Measurements from ENCODE around the gene C3orf70.
"Not testable (repeated sequence)": the region's sequence is repeated elsewhere in the genome, so short reads cannot be mapped to it uniquely, and the experiment has no call there.

The C3orf70 gene

DNA sequence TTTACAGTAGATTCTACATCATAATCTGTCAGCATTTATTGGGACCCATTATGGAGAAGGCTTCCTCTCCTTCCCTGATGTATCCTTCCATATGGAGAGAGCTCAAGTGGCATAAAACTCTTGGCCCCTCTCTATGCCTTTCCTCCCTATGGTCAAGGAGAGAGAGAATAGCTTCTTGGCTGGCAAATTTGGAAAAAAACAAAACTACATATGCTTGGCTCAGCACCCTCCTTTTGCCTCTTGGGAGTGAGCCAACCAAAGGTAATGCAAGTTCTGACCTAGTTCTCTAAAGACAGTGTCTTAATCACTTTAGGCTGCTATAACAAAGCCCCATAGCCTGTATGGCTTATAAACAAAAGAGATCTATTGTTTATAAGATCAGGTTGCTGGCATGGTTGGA is 37.5 kb downstream of the C3orf70 start:
- Histone ChIP-seq H3K36me3 (ENCODE audit: control insufficient read depth, insufficient read depth, low read length) (no peaks in the 10 kb centered on the region), H3K27me3 (ENCODE audit: control insufficient read depth, insufficient read depth, low read length) (no peaks in the 10 kb centered on the region; the same call in 1 of the 2 replicates), H3K9me3 (ENCODE audit: control insufficient read depth, insufficient read depth, low read depth, low read length) (peaks cover 9% of the 10 kb centered on the region), H3K9ac (ENCODE audit: low read length) (no peak overlapping the region), H3K4me1 (ENCODE audit: control insufficient read depth, insufficient read depth, low read length) (no peaks in the 10 kb centered on the region), H3K27ac (ENCODE audit: low read depth, low read length) (no peak overlapping the region), H3K4me3 (ENCODE audit: low read depth, low read length) (no peak overlapping the region)

- H3K27ac ChIP-seq (ENCODE audit: low read depth, low read length) = no peak overlapping the region
- H3K9ac ChIP-seq (ENCODE audit: low read length) = no peak overlapping the region
- H3K4me3 ChIP-seq (ENCODE audit: low read depth, low read length) = no peak overlapping the region
- no peaks in the 10 kb centered on the region for H3K36me3 ChIP-seq (ENCODE audit: control insufficient read depth, insufficient read depth, low read length)
- H3K9me3 ChIP-seq (ENCODE audit: control insufficient read depth, insufficient read depth, low read depth, low read length) = peaks cover 12% of the 10 kb centered on the region
- no peaks in the 10 kb centered on the region for H3K4me1 ChIP-seq (ENCODE audit: control insufficient read depth, insufficient read depth, low read length)
- H3K27me3 ChIP-seq (ENCODE audit: control insufficient read depth, insufficient read depth, low read length) = no peaks in the 10 kb centered on the region; the same call in 1 of the 2 replicates
Measured at GRCh38 chr3:185114756-185115155, 38.1 kb downstream of the C3orf70 start.

DNA sequence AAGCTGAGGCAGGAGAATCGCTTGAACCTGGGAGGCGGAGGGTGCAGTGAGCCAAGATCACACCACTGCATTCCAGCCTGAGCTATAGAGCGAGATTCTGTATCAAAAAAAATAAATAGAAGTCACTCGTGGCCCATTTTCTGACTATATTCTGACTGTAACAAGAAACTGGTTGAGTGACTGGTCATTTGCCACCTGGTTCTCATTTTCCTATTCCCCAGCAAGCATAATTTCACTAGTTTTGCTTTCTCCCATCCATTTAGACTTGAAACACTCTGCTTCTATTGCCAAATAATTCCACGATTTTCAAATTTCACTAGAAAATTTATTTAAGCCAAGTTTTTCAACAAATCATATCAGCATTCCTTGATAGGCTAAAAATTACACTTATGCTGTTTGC is 40.7 kb downstream of the C3orf70 start:
- Histone ChIP-seq H3K4me3 (ENCODE audit: low read depth, low read length) (no peak overlapping the region), H3K9me3 (ENCODE audit: control insufficient read depth, insufficient read depth, low read depth, low read length) (peaks cover 16% of the 10 kb centered on the region), H3K27me3 (ENCODE audit: control insufficient read depth, insufficient read depth, low read length) (no peaks in the 10 kb centered on the region), H3K4me1 (ENCODE audit: control insufficient read depth, insufficient read depth, low read length) (no peaks in the 10 kb centered on the region), H3K27ac (ENCODE audit: low read depth, low read length) (no peak overlapping the region), H3K9ac (ENCODE audit: low read length) (no peak overlapping the region), H3K36me3 (ENCODE audit: control insufficient read depth, insufficient read depth, low read length) (no peaks in the 10 kb centered on the region)

DNA sequence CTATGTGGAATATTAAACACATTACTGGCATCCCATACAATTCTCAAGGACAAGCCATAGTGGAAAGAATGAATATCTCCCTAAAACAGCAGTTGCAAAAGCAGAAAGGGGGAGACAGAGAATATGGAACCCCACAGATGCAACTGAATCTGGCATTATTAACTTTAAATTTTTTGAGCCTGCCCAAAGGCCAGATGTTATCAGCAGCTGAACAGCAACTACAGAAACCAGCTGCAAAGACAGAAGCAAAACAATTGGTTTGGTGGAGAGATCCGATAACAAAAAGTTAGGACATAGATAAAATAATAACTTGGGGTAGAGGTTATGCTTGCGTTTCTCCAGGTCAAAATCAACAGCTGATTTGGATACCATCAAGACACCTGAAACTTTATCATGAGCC is 43.8 kb downstream of the C3orf70 start:
- H3K27me3 ChIP-seq (ENCODE audit: control insufficient read depth, insufficient read depth, low read length); H3K4me3 ChIP-seq (ENCODE audit: low read depth, low read length); H3K4me1 ChIP-seq (ENCODE audit: control insufficient read depth, insufficient read depth, low read length); H3K36me3 ChIP-seq (ENCODE audit: control insufficient read depth, insufficient read depth, low read length); H3K9ac ChIP-seq (ENCODE audit: low read length); H3K27ac ChIP-seq (ENCODE audit: low read depth, low read length): not testable (repeated sequence)
- peaks cover 32% of the 10 kb centered on the region for H3K9me3 ChIP-seq (ENCODE audit: control insufficient read depth, insufficient read depth, low read depth, low read length)

DNA sequence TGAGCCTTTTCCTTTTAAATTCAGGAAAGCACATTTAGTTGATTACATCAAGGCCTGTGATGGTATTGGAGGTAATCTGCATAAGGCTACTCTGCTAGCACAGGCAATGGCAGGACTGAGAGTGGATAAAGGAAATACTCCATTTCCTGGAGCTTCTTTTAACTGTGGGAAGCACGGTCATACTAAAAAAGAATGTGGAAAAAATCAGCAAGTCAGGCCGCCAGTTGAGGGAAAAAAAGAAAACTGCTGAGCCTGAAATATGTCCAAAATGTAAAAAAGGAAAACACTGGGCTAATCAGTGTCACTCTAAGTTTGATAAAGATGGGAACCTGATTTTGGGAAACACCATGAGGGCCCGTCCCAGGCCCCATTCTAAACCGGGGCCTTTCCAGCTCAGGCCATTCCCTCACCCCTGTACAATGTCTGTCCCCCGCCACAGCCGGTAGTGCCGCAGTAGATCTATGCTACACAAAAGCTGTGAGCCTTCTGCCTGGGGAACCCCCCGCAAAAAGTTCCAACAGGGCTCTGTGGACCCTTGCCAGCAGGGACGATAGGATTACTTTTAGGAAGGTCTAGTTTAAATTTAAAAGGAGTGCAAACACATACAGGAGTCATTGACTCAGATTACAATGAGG is 46.5 kb downstream of the C3orf70 start:
- not testable (repeated sequence) for H3K36me3 ChIP-seq (ENCODE audit: control insufficient read depth, insufficient read depth, low read length); H3K27me3 ChIP-seq (ENCODE audit: control insufficient read depth, insufficient read depth, low read length); H3K4me3 ChIP-seq (ENCODE audit: low read depth, low read length); H3K4me1 ChIP-seq (ENCODE audit: control insufficient read depth, insufficient read depth, low read length); H3K27ac ChIP-seq (ENCODE audit: low read depth, low read length); H3K9ac ChIP-seq (ENCODE audit: low read length)
- H3K9me3 ChIP-seq (ENCODE audit: control insufficient read depth, insufficient read depth, low read depth, low read length) = peaks cover 33% of the 10 kb centered on the region

DNA sequence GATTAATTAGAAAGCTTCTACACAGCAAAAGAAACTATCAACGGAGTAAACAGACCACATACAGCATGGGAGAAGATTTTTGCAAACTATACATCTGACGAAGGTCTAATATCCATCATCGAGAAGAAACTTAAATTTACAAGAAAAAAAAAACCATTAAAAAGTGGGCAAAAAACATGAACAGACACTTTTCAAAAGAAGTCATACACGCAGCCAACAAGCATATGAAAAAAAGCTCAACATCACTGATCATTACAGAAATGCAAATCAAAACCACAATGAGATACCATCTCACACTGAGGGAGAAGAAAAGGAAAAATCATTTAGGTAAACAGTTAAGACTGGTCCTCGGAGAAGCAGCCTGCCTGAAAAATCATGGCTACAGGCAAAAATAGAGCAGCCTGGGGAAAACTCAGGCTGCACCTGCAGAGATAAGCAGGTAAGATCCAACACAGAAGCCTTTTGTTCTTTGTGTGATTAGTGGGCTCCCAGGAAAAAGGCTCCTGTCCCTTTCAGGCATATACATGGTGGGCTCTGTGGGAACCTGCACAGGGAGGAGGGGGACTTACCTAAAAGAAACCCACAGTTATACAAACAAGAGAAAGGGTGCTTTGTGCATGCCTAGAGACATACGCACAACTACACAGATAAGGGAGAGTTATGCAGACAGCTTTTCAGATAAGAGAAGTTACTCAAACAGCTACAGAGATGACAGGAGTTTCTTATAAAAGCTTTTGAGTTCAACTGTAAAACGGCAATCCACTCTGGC is 49.3 kb downstream of the C3orf70 start:
- Histone ChIP-seq H3K4me1 (ENCODE audit: control insufficient read depth, insufficient read depth, low read length) (no peaks in the 10 kb centered on the region), H3K36me3 (ENCODE audit: control insufficient read depth, insufficient read depth, low read length) (no peaks in the 10 kb centered on the region), H3K27ac (ENCODE audit: low read depth, low read length) (no peak overlapping the region), H3K9ac (ENCODE audit: low read length) (no peak overlapping the region), H3K27me3 (ENCODE audit: control insufficient read depth, insufficient read depth, low read length) (no peaks in the 10 kb centered on the region), H3K9me3 (ENCODE audit: control insufficient read depth, insufficient read depth, low read depth, low read length) (peaks cover 29% of the 10 kb centered on the region), H3K4me3 (ENCODE audit: low read depth, low read length) (no peak overlapping the region)

GRCh38 chr3:185094697-185095096 is 58.2 kb downstream of the C3orf70 start:
- H3K4me3 ChIP-seq (ENCODE audit: low read depth, low read length) = no peak overlapping the region
- H3K27ac ChIP-seq (ENCODE audit: low read depth, low read length) = no peak overlapping the region
- H3K9me3 ChIP-seq (ENCODE audit: control insufficient read depth, insufficient read depth, low read depth, low read length) = no peaks in the 10 kb centered on the region
- no peak overlapping the region for H3K9ac ChIP-seq (ENCODE audit: low read length)
- no peaks in the 10 kb centered on the region for H3K27me3 ChIP-seq (ENCODE audit: control insufficient read depth, insufficient read depth, low read length)
- H3K36me3 ChIP-seq (ENCODE audit: control insufficient read depth, insufficient read depth, low read length) = no peaks in the 10 kb centered on the region
- H3K4me1 ChIP-seq (ENCODE audit: control insufficient read depth, insufficient read depth, low read length) = no peaks in the 10 kb centered on the region

- Histone ChIP-seq H3K4me1 (ENCODE audit: control insufficient read depth, insufficient read depth, low read length) (no peaks in the 10 kb centered on the region), H3K27me3 (ENCODE audit: control insufficient read depth, insufficient read depth, low read length) (no peaks in the 10 kb centered on the region), H3K9me3 (ENCODE audit: control insufficient read depth, insufficient read depth, low read depth, low read length) (no peaks in the 10 kb centered on the region), H3K27ac (ENCODE audit: low read depth, low read length) (no peak overlapping the region), H3K9ac (ENCODE audit: low read length) (no peak overlapping the region), H3K36me3 (ENCODE audit: control insufficient read depth, insufficient read depth, low read length) (no peaks in the 10 kb centered on the region), H3K4me3 (ENCODE audit: low read depth, low read length) (no peak overlapping the region)
Measured at GRCh38 chr3:185093116-185093515, 59.7 kb downstream of the C3orf70 start.

DNA sequence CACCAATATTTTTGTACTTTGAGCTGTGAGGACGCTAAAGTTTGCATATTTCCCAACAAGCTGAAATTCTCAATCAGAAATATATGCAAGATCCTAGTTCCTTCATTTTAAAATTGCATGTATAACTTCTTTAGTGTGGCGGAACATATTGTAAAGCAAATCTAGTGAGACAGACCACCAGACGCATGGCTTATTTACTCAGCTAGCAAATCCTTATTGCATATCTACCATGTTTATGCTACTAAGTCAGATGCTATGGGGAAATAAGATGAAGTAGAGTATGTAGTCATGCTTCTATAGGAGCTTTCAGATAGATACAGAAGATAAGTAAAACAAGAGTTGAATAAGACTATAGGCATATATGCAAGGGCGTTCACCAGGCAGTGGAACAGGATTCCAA is 62.0 kb downstream of the C3orf70 start:
- H3K4me1 ChIP-seq (ENCODE audit: control insufficient read depth, insufficient read depth, low read length) = no peaks in the 10 kb centered on the region
- no peak overlapping the region for H3K27ac ChIP-seq (ENCODE audit: low read depth, low read length)
- no peaks in the 10 kb centered on the region for H3K36me3 ChIP-seq (ENCODE audit: control insufficient read depth, insufficient read depth, low read length)
- no peaks in the 10 kb centered on the region for H3K9me3 ChIP-seq (ENCODE audit: control insufficient read depth, insufficient read depth, low read depth, low read length)
- no peak overlapping the region for H3K4me3 ChIP-seq (ENCODE audit: low read depth, low read length)
- no peaks in the 10 kb centered on the region for H3K27me3 ChIP-seq (ENCODE audit: control insufficient read depth, insufficient read depth, low read length)
- H3K9ac ChIP-seq (ENCODE audit: low read length) = no peak overlapping the region

- Histone ChIP-seq H3K4me1 (ENCODE audit: control insufficient read depth, insufficient read depth, low read length) (no peaks in the 10 kb centered on the region), H3K9me3 (ENCODE audit: control insufficient read depth, insufficient read depth, low read depth, low read length) (no peaks in the 10 kb centered on the region), H3K36me3 (ENCODE audit: control insufficient read depth, insufficient read depth, low read length) (no peaks in the 10 kb centered on the region), H3K27me3 (ENCODE audit: control insufficient read depth, insufficient read depth, low read length) (no peaks in the 10 kb centered on the region), H3K27ac (ENCODE audit: low read depth, low read length) (no peak overlapping the region), H3K9ac (ENCODE audit: low read length) (no peak overlapping the region), H3K4me3 (ENCODE audit: low read depth, low read length) (no peak overlapping the region)
Measured at GRCh38 chr3:185089751-185090150, 63.1 kb downstream of the C3orf70 start.

DNA sequence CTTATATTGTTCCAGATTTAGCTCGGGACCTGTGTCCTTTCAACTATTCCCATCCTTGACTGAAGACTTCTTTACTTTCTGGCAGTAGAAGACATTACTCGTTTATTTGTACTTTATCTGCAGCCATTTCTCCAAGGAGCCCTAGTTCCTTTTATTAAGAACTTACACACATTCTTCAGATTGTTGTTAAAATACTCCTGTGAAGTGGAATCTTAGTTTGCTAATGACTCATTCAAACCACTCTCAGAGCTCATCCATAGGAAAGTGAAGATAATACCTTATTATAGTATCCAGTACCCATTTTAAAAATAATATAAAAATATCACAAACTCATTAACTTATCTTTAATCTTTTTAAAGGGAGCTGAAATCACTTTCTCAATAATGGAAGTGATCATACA is 63.5 kb downstream of the C3orf70 start:
- Histone ChIP-seq H3K36me3 (ENCODE audit: control insufficient read depth, insufficient read depth, low read length) (no peaks in the 10 kb centered on the region), H3K9ac (ENCODE audit: low read length) (no peak overlapping the region), H3K27me3 (ENCODE audit: control insufficient read depth, insufficient read depth, low read length) (no peaks in the 10 kb centered on the region), H3K27ac (ENCODE audit: low read depth, low read length) (no peak overlapping the region), H3K4me1 (ENCODE audit: control insufficient read depth, insufficient read depth, low read length) (no peaks in the 10 kb centered on the region), H3K9me3 (ENCODE audit: control insufficient read depth, insufficient read depth, low read depth, low read length) (no peaks in the 10 kb centered on the region), H3K4me3 (ENCODE audit: low read depth, low read length) (no peak overlapping the region)
